Progenitor cell of endocrine pancreas (in vitro differentiated cells): ENCODE results near the gene ADCY5. TPM values are rescaled to one million over a fixed set of nuclear protein-coding genes. Genes with fewer than 3 reads are reported as not detected.
A peak's percentile ranks its signal among the peaks of the same experiment; 100 is the strongest.

ENCODE experiments used
- DNase-seq: peaks from one replicate; pipeline ENCODE4 v3.0.0; 2021; ENCODE audit warnings: low spot score; ENCODE audit not compliant: unreplicated experiment
- H3K27ac Mint-ChIP-seq: 2 replicates; pipeline ENCODE4 v1.8.0; 2021; ENCODE audit warnings: mild to moderate bottlenecking, moderate library complexity, mixed read lengths
- H3K27me3 Mint-ChIP-seq: 2 replicates; pipeline ENCODE4 v1.8.0; 2021; ENCODE audit warnings: mixed read lengths
- H3K36me3 Mint-ChIP-seq: 2 replicates; pipeline ENCODE4 v1.8.0; 2022; ENCODE audit warnings: mixed read lengths; ENCODE audit not compliant: insufficient read depth
- H3K4me1 Mint-ChIP-seq: 2 replicates; pipeline ENCODE4 v1.8.0; 2021; ENCODE audit warnings: low read depth, mixed read lengths
- H3K4me3 Mint-ChIP-seq: 2 replicates; pipeline ENCODE4 v1.8.0; 2021; ENCODE audit warnings: low read depth, mild to moderate bottlenecking, moderate library complexity, mixed read lengths
- H3K9me3 Mint-ChIP-seq: 2 replicates; pipeline ENCODE4 v1.8.0; 2021; ENCODE audit warnings: low read depth, mixed read lengths
- total RNA-seq: library from RNA; stranded (reverse); gene quantifications from 2 replicates; pipeline ENCODE4 v1.2.1, GENCODE V29; 2021
- TF ChIP-seq, protein P1 (sequence below): fragments of 200-600 bp; sonication (generic); IDR thresholded peaks from one replicate; pipeline ENCODE4 v1.5.0; 2021; ENCODE audit warnings: antibody characterized with exemption, mild to moderate bottlenecking; ENCODE audit not compliant: unreplicated experiment

The ADCY5 gene
- total RNA-seq, 1 donor from 2014 or later, result 33.8 TPM

DNA sequence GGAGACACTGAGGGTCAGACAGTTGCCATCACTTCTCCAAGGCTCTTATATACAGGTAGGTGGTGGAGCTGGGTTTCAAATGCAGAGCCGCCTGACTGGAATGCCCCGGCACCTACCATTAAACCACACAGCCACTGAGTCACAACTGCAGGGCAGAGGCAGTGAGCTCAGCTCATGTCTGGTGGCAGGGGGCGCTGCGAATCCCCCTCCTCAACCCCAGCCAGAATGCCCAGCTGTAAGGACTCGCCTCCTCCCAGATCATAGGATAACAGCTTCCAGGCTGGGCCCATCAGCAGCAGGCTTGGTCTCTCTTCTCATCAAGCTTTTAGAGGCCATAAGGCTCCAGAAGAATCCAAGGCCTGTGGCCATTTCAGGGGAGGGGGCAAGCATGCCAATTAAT, 26.4 kb downstream of the ADCY5 start:
- DNase-seq, result no peak
- H3K4me3 Mint-ChIP-seq, result no peak overlapping the region

DNA sequence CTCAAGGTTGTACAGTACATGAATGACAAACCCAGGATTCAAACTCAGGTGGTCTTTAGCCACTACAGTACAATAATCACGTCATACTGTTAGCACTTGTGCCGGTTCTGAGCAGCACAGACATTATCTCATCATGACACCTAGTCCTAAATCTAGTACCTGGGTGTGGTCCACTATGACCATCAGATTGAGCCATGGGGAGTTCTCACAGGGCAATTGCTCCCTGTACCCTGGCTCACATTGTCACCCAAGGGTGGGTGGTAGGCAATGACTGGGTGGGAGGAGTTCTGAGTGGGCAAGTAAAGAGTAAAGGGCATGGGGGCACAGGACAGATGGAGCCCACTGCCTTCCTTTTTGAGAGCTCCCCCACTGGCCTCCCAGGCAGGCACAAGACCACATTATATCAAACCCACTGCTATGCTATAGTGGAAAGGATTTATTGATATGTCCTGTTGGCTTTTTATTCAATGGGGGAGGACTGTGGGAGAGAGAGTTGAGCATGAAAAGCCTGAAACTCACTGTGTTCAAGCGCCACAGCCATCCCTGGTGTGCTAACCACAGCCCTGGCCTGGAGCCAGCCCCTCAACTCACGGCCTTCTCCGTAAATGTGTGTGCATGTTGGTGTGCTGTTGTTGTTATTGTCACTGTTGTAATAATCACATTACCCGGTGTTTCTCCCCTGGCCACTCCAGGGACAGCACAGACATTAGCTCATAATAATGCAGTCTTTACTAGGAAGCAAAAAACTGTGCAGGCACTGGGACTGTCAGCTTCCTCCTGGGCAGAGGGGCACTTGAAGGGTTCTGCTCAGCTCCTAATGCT, 27.3 kb downstream of the ADCY5 start:
- H3K9me3 Mint-ChIP-seq, result no peaks in the 10 kb centered on the region
- TF ChIP-seq, protein P1, sequence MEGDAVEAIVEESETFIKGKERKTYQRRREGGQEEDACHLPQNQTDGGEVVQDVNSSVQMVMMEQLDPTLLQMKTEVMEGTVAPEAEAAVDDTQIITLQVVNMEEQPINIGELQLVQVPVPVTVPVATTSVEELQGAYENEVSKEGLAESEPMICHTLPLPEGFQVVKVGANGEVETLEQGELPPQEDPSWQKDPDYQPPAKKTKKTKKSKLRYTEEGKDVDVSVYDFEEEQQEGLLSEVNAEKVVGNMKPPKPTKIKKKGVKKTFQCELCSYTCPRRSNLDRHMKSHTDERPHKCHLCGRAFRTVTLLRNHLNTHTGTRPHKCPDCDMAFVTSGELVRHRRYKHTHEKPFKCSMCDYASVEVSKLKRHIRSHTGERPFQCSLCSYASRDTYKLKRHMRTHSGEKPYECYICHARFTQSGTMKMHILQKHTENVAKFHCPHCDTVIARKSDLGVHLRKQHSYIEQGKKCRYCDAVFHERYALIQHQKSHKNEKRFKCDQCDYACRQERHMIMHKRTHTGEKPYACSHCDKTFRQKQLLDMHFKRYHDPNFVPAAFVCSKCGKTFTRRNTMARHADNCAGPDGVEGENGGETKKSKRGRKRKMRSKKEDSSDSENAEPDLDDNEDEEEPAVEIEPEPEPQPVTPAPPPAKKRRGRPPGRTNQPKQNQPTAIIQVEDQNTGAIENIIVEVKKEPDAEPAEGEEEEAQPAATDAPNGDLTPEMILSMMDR, result no peak
- no peaks in the 10 kb centered on the region for H3K36me3 Mint-ChIP-seq
- H3K27ac Mint-ChIP-seq, result no peak overlapping the region
- H3K4me3 Mint-ChIP-seq, result no peak overlapping the region
- no peak for DNase-seq
- peaks cover 25% of the 10 kb centered on the region for H3K4me1 Mint-ChIP-seq
- H3K27me3 Mint-ChIP-seq, result no peaks in the 10 kb centered on the region

More for the DNA sequence above, 26.4 kb downstream of the ADCY5 start:
- TF ChIP-seq, protein P1, result no peak
- no peak overlapping the region for H3K27ac Mint-ChIP-seq
- peaks cover 17% of the 10 kb centered on the region for H3K4me1 Mint-ChIP-seq
- no peaks in the 10 kb centered on the region for H3K27me3 Mint-ChIP-seq
- peaks cover 2% of the 10 kb centered on the region for H3K36me3 Mint-ChIP-seq
- H3K9me3 Mint-ChIP-seq, result no peaks in the 10 kb centered on the region

DNA sequence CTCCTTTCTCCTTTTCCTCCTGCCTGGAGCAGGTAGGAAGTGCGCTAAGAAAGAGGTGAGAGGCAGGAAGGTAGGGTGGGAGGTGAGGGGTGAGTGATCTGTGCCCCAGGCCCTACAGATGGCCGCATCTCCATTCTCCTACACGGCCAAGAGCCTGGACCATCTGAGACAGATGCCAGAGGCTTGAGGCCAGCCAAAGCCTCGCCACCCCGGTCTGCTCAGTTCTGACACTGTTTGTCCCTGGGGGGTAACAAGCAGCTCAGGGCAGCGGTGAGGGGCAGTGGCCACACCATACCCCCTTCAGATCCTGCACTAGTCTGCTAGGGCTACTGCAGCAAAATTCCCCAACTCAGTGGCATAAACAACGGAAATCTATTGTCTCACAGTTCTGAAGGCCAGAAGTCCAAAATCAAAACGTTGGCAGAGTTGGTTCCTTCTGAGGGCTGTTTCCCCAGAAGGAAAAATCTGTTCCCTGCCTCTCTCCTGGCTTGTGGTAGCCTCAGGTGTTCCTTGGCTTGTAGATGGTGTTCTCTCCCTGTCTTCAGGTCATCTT, 28.4 kb downstream of the ADCY5 start:
- DNase-seq, result no peak
- TF ChIP-seq, protein P1, result no peak
- H3K27me3 Mint-ChIP-seq, result no peaks in the 10 kb centered on the region
- H3K9me3 Mint-ChIP-seq, result no peaks in the 10 kb centered on the region
- H3K4me1 Mint-ChIP-seq, result peaks cover 34% of the 10 kb centered on the region
- no peak overlapping the region for H3K27ac Mint-ChIP-seq
- H3K4me3 Mint-ChIP-seq, result no peak overlapping the region
- H3K36me3 Mint-ChIP-seq, result no peaks in the 10 kb centered on the region

DNA sequence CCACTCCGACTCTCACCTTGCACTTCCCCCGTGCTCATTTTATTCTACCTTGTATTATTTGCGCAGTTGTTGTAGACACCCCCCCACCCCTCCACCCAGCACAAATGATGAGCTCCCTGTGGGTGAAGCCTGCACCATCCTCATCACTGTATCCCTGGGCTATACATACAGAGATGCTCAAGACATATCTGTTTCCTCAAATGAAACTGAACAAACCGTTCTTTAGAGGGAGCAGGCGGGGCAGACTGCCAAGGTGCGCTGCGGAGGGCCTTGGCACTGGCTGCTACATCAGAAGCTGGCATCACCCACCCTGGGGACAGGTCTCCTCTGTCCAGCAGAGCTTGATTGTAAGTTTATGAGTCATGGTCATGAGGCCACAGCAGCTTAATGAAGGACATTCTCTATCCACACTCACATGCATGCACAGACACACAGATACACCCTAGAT, 29.0 kb downstream of the ADCY5 start:
- no peak for DNase-seq
- Mint-ChIP-seq H3K9me3 (no peaks in the 10 kb centered on the region), H3K4me1 (peaks cover 40% of the 10 kb centered on the region), H3K36me3 (no peaks in the 10 kb centered on the region), H3K27me3 (no peaks in the 10 kb centered on the region), H3K4me3 (no peak overlapping the region), H3K27ac (peak overlapping the region; percentile 39)
- TF ChIP-seq, protein P1, result no peak

DNA sequence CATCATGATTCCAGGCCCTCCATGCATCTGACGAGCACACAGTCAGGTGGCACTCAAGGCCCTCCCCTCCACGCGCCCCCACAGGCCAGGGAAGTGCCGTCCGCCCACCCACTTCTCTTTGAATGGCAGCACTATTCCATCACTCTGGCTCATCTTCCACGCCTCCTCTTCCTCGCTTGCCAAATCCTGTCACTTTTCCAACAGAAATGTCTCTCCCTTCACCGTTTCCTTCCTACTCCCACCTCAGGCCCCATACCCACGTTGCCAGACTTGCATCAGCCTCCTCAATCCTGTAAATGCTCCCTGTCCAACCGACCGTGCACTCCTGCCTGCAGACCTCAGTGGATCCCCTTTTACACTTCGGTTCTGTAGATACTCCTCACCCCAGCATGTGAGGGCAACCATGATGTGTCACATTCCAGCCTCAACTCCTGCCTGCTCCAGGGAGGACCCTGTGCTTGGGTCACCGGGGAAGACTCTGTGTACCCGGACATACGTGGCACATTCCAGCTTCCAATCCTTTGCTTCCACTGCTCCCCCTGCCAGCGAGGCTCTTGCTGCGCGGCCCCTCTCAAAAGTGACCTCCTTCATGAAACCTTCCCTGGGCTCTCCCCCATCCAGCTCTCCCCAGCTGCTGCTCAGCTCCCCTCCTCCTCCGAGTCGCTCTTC, 29.6 kb downstream of the ADCY5 start:
- H3K36me3 Mint-ChIP-seq, result no peaks in the 10 kb centered on the region
- H3K4me1 Mint-ChIP-seq, result peaks cover 42% of the 10 kb centered on the region
- TF ChIP-seq, protein P1, result no peak
- H3K4me3 Mint-ChIP-seq, result no peak overlapping the region
- H3K9me3 Mint-ChIP-seq, result no peaks in the 10 kb centered on the region
- no peaks in the 10 kb centered on the region for H3K27me3 Mint-ChIP-seq
- H3K27ac Mint-ChIP-seq, result peak overlapping the region; percentile 31
- DNase-seq, result no peak
